Neural crest cell (in vitro differentiated cells): Measurements from ENCODE around the gene IFNAR2. TPM values are rescaled to one million over a fixed set of nuclear protein-coding genes. Genes with fewer than 3 reads are reported as not detected.

ENCODE experiments used
- DNase-seq: peaks from one replicate; pipeline ENCODE4 v3.0.0; 2021; ENCODE audit warnings: low read depth, mixed read lengths, low spot score
- H3K27ac Mint-ChIP-seq: one replicate; pipeline ENCODE4 v1.8.0; 2021; ENCODE audit warnings: mild to moderate bottlenecking, mixed read lengths; ENCODE audit not compliant: unreplicated experiment
- H3K27me3 Mint-ChIP-seq: 2 replicates; pipeline ENCODE4 v1.8.0; 2021; ENCODE audit warnings: low read depth, mild to moderate bottlenecking, mixed read lengths
- H3K36me3 Mint-ChIP-seq: 2 replicates; pipeline ENCODE4 v1.8.0; 2021; ENCODE audit warnings: low read depth, mild to moderate bottlenecking, mixed read lengths
- H3K4me1 Mint-ChIP-seq: 2 replicates; pipeline ENCODE4 v1.8.0; 2021; ENCODE audit warnings: mixed read lengths
- H3K4me3 Mint-ChIP-seq: one replicate; pipeline ENCODE4 v1.8.0; 2021; ENCODE audit warnings: mild to moderate bottlenecking, mixed read lengths
- H3K9me3 Mint-ChIP-seq: 2 replicates; pipeline ENCODE4 v1.8.0; 2021; ENCODE audit warnings: mixed read lengths
- CTCF ChIP-seq: fragments of 200-600 bp; sonication (generic); conservative IDR thresholded peaks from 2 replicates; pipeline ENCODE4 v1.5.0; 2021; ENCODE audit warnings: antibody characterized with exemption, mild to moderate bottlenecking
- total RNA-seq: library from RNA; stranded (reverse); gene quantifications from 2 replicates; pipeline ENCODE4 v1.2.1, GENCODE V29; 2021

Gene IFNAR2
- total RNA-seq, 1 donor from 2014 or later = 10.8 TPM

DNA sequence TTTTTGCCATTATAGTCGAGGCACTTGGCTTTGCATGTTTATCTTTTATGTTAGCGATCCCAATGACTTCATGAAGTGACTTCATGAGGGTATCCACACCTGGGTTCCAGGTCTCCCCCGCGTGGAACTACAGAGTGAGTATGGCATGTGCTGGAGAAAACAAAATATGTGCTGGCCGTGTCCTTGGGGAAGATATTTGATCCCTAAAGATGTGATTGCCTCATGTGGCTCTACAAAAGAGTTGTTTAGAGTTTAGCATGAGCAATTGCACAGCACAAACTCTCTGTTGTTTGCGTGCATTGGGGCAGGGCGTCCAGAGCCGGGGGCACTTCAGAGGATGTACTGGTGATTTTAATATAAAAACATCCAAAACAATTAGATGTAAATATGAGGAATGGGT, 41.2 kb downstream of the IFNAR2 start:
- no peak for TF ChIP-seq CTCF
- H3K4me1 Mint-ChIP-seq = peaks cover 14% of the 10 kb centered on the region
- no peak overlapping the region for H3K27ac Mint-ChIP-seq
- DNase-seq = no peak
- no peaks in the 10 kb centered on the region for H3K9me3 Mint-ChIP-seq
- H3K27me3 Mint-ChIP-seq = no peaks in the 10 kb centered on the region
- peaks cover 8% of the 10 kb centered on the region for H3K36me3 Mint-ChIP-seq
- no peak overlapping the region for H3K4me3 Mint-ChIP-seq

- H3K9me3 Mint-ChIP-seq = no peaks in the 10 kb centered on the region
- H3K27ac Mint-ChIP-seq = no peak overlapping the region
- TF ChIP-seq CTCF = no peak
- H3K4me1 Mint-ChIP-seq = no peaks in the 10 kb centered on the region
- no peaks in the 10 kb centered on the region for H3K27me3 Mint-ChIP-seq
- no peak overlapping the region for H3K4me3 Mint-ChIP-seq
- peaks cover 12% of the 10 kb centered on the region for H3K36me3 Mint-ChIP-seq
- DNase-seq = no peak
Observed at GRCh38 chr21:33273044-33273443, 43.3 kb downstream of the IFNAR2 start.

DNA sequence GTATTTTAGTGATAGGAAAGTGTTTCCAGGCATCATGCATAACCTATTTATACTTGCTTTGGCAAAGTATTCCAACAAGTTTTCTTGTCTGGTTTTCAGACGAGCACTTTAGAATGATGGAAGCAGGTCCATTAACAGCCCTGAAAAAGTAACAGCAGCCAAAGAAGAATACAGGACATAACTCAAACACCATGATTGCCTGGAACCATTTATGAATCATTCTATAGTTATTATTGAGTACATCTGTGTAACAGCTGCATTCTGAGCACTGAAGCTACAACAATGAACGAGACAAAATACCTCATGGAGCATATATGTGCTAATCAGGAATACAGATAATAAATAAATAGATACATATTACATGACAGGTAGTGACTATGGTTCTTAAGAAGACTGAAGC, 49.0 kb downstream of the IFNAR2 start:
- no peak for TF ChIP-seq CTCF
- Mint-ChIP-seq H3K36me3 (peaks cover 28% of the 10 kb centered on the region), H3K27me3 (no peaks in the 10 kb centered on the region), H3K9me3 (peaks cover 7% of the 10 kb centered on the region), H3K27ac (no peak overlapping the region), H3K4me3 (no peak overlapping the region), H3K4me1 (no peaks in the 10 kb centered on the region)
- no peak for DNase-seq

GRCh38 chr21:33279330-33279820, 49.6 kb downstream of the IFNAR2 start:
- Mint-ChIP-seq H3K9me3 (peaks cover 7% of the 10 kb centered on the region), H3K27ac (no peak overlapping the region), H3K36me3 (peaks cover 26% of the 10 kb centered on the region), H3K27me3 (no peaks in the 10 kb centered on the region), H3K4me1 (no peaks in the 10 kb centered on the region), H3K4me3 (no peak overlapping the region)
- TF ChIP-seq CTCF = no peak
- no peak for DNase-seq

Other genes with a start within 250 kb of the IFNAR2 start
- 5.4 TPM in 2 replicates for gene OLIG2, start 204.0 kb upstream of the IFNAR2 start, total RNA-seq
- gene OLIG1, start 159.8 kb upstream of the IFNAR2 start, total RNA-seq = 5.4 and 8.4 TPM in 2 replicates
- 5.8 and 7.1 TPM in 2 replicates for gene IL10RB, start 36.4 kb downstream of the IFNAR2 start, total RNA-seq
- 18.0 and 18.9 TPM in 2 replicates for gene IFNAR1, start 95.0 kb downstream of the IFNAR2 start, total RNA-seq
- gene IFNGR2, start 173.5 kb downstream of the IFNAR2 start, total RNA-seq = 38.9 and 40.5 TPM in 2 replicates